Uterus (tissue), 4 donors: Measurements from ENCODE around the gene ZNF329. TPM values are rescaled to one million over a fixed set of nuclear protein-coding genes. Genes with fewer than 3 reads are reported as not detected.

ENCODE experiments used
- DNase-seq, 2 donors: peaks; one replicate each; pipeline ENCODE4 v3.0.0-alpha.2; 2019 to 2020
- H3K27ac ChIP-seq, 2 donors: fragments of 200-600 bp; sonication (generic); 1 replicate in 1 of 2; 2 replicates in 1 of 2; pipeline ENCODE4 v1.5.1; 2016 to 2018
- H3K27me3 ChIP-seq, 2 donors: fragments of 200-600 bp; sonication (generic); one replicate each; pipeline ENCODE4 v1.5.1; 2018 to 2019; ENCODE audit warnings: control low read depth in 1 of 2
- H3K36me3 ChIP-seq, 2 donors: fragments of 200-600 bp; sonication (generic); one replicate each; pipeline ENCODE4 v1.5.1; 2019; ENCODE audit warnings: control low read depth in 1 of 2
- H3K4me1 ChIP-seq, 2 donors: fragments of 200-600 bp; sonication (generic); one replicate each; pipeline ENCODE4 v1.5.1; 2018 to 2019; ENCODE audit warnings: control low read depth in 1 of 2
- H3K4me3 ChIP-seq, 2 donors: fragments of 200-600 bp; sonication (generic); 1 replicate in 1 of 2; 2 replicates in 1 of 2; pipeline ENCODE4 v1.5.1; 2018 to 2019; ENCODE audit warnings: mild to moderate bottlenecking in 1 of 2
- H3K9me3 ChIP-seq, 2 donors: fragments of 200-600 bp; sonication (generic); one replicate each; pipeline ENCODE4 v1.5.1; 2019; ENCODE audit warnings: control low read depth in 1 of 2
- CTCF ChIP-seq, 4 experiments: fragments of 200-600 bp in 2 of 4; fragments of 450-650 bp in 2 of 4; sonication (generic) in 2 of 4; IDR thresholded peaks; one replicate each; pipeline ENCODE4 v1.5.1; 2016 to 2019; ENCODE audit warnings: antibody characterized with exemption in 4 of 4, mild to moderate bottlenecking in 2 of 4, moderate library complexity in 1 of 4
- POLR2A ChIP-seq, 2 donors: fragments of 450-650 bp; IDR thresholded peaks; one replicate each; pipeline ENCODE4 v1.6.1; 2016; ENCODE audit warnings: antibody characterized with exemption in 2 of 2, mild to moderate bottlenecking in 1 of 2, moderate library complexity in 1 of 2
- intact Hi-C: fragments of 100-400 bp; cut with DNase I; formaldehyde crosslinking; loops from one replicate; pipeline ENCODE4 v1.15.1; 2023; ENCODE audit warnings: low total_unique reads
- total RNA-seq, 4 donors: library from RNA; depleted of rRNA in 3 of 4; stranded (reverse); fragments of >200 nt in 3 of 4; gene quantifications; one replicate each; pipeline versions ENCODE4 v1.1.0 to v1.2.4, GENCODE V29; 2014 to 2023
- donor health status: DM: yes; HTN: yes; CAD: no.

ZNF329 gene
- 10 to 100 TPM in 3 of 4 donors, 1 to 10 TPM in 1; 2.6 to 29.7 (median 13.3) TPM for total RNA-seq

DNA sequence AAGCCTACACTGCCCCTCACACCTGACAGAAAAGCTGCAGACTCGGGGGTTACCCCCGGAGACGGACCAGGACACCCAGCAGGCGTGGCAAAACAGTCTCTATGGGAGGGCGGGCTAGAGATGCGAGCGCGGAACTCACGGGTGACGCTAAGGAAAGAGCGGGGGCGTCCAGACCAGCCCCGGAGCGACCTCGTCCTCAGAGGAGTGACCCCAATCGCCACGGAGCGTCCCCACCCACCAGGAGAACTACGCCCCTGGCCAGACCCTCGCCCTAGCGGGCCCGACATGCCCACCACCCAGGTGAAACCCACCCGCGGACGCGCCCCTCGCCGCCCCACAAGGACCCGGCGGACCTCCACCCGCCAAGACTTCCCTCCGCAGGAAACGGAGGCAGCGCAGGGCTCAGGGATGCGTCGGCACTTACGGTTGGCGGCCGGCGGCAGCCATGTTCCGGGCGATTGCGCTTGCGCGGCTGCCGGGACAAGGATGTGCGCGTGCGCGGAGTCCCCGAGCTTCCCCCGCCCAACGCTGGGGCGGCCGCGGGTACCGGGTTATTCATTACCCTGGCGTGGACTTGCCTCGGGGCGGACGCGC is at the start of gene ZNF329:
Gene ZNF329 (minus strand): TSS at position 462 of the 594 bp plus-strand sequence. CDS start 21,286 bp downstream, outside the sequence.
- Histone ChIP-seq H3K27me3 (no peaks in the 10 kb centered on the region), H3K36me3 (no peaks in the 10 kb centered on the region), H3K9me3 (peaks cover 0 to 17% of the 10 kb centered on the region in 2 donors), H3K4me3 (peak within 1 kb of the TSS; percentile 59 to 97), H3K4me1 (peaks cover 0 to 5% of the 10 kb centered on the region in 2 donors), H3K27ac (peak within 1 kb of the TSS; percentile 63 to 81)
- intact Hi-C loops: no loop called here
- peak in 1 of 2 donors; percentile 47 for TF ChIP-seq POLR2A (IDR thresholded peaks at IDR 0.05)
- TF ChIP-seq CTCF (IDR thresholded peaks at IDR 0.05): peak in 2 of 4 experiments; percentile 13 to 17
- DNase-seq: peak; percentile 79 to 90

- no peaks in the 10 kb centered on the region for H3K4me1 ChIP-seq
- intact Hi-C loops: no loop called here
- no peak for DNase-seq
- TF ChIP-seq CTCF (IDR thresholded peaks at IDR 0.05) (no peak), POLR2A (IDR thresholded peaks at IDR 0.05) (no peak)
- peaks cover 0 to 100% of the 10 kb centered on the region in 2 donors for H3K9me3 ChIP-seq
- H3K27ac ChIP-seq: no peak overlapping the region
- no peak overlapping the region for H3K4me3 ChIP-seq
- H3K27me3 ChIP-seq: no peaks in the 10 kb centered on the region
- H3K36me3 ChIP-seq: no peaks in the 10 kb centered on the region
Measured at GRCh38 chr19:58196901-58197616, 46.5 kb upstream of the ZNF329 start.

- Histone ChIP-seq H3K4me1 (no peaks in the 10 kb centered on the region), H3K4me3 (peak overlapping the region; percentile 49 to 84), H3K36me3 (no peaks in the 10 kb centered on the region), H3K9me3 (peaks cover 0 to 98% of the 10 kb centered on the region in 2 donors), H3K27me3 (no peaks in the 10 kb centered on the region), H3K27ac (peak overlapping the region; percentile 96 to 98)
- TF ChIP-seq CTCF (IDR thresholded peaks at IDR 0.05) (no peak), POLR2A (IDR thresholded peaks at IDR 0.05) (no peak)
- intact Hi-C loops: no loop called here
- DNase-seq: no peak
Measured at GRCh38 chr19:58183817-58184215, 33.2 kb upstream of the ZNF329 start.

DNA sequence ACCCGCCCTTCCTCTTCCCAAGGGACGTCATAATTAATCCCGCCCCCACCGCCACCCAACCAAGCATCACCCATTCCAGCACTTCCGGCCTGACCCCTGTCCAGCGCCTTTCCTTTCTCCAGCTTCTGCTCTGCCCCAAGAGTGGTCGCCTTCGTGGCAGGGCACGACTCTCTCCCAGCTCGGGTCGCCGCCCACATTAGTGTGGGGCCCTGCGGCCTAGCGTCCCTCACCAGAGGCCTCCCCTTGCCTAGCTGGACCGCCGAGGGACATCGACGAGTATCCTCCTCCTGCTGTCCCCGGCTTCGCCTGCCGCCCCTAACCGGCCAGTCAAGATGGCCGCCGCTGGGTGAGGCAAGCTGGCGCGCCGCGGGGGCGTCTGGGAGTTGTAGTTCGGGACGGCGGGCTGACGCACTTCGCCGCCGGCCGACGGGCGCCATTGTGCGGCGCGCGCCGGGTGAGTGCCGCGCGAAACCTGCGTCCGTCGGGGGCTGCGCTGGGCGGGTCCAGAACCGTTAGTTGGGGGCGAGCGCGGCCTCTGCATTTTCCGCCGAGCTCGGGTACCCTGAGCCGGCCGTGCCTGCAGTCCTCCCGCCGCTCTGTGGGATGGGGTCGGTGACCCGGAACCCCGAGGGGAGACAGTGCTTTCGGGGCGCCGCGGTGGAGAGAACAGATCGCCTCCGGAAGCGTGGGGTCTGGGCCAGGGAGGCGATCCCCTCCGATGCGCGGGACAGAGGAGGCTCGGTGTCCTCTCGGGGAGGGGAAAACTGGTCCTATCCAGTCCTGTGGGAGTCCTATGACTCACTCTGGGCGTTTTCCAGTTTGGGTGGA is 32.6 kb upstream of the ZNF329 start, which contains the start of gene ZNF274:
Gene ZNF274 (plus strand): TSS at position 73 of the 828 bp plus-strand sequence. CDS start 905 bp downstream, outside the sequence.
- Histone ChIP-seq H3K36me3 (no peaks in the 10 kb centered on the region), H3K4me1 (no peaks in the 10 kb centered on the region), H3K27me3 (no peaks in the 10 kb centered on the region), H3K9me3 (peaks cover 0 to 98% of the 10 kb centered on the region in 2 donors), H3K27ac (peak within 1 kb of the TSS; percentile 96 to 98), H3K4me3 (peak within 1 kb of the TSS; percentile 49 to 84)
- intact Hi-C loops: no loop called here
- no peak for TF ChIP-seq CTCF (IDR thresholded peaks at IDR 0.05)
- peak; percentile 16 to 92 for TF ChIP-seq POLR2A (IDR thresholded peaks at IDR 0.05)
- DNase-seq: peak; percentile 89 to 90
